Dendritic cell treated with granulocyte-macrophage colony-stimulating factor and Interleukin-4, amounts not matched to agents 40 ng/mL and 50 ng/mL, for 4 days (primary cell): ENCODE measurements around the gene ATF7IP.
"Not testable (repeated sequence)": the region's sequence is repeated elsewhere in the genome, so short reads cannot be mapped to it uniquely, and the experiment has no call there.

Experiments used
- H3K27ac Mint-ChIP-seq: one replicate; pipeline ENCODE4 v1.8.0; 2022; ENCODE audit warnings: mild to moderate bottlenecking, mixed read lengths
- H3K27me3 Mint-ChIP-seq: one replicate; pipeline ENCODE4 v1.8.0; 2022; ENCODE audit warnings: mild to moderate bottlenecking, mixed read lengths
- H3K36me3 Mint-ChIP-seq: one replicate; pipeline ENCODE4 v1.8.0; 2022; ENCODE audit warnings: low read depth, mixed read lengths
- H3K4me1 Mint-ChIP-seq: one replicate; pipeline ENCODE4 v1.8.0; 2022; ENCODE audit warnings: low read depth, mixed read lengths
- H3K4me3 Mint-ChIP-seq: one replicate; pipeline ENCODE4 v1.8.0; 2022; ENCODE audit warnings: mild to moderate bottlenecking, moderate library complexity, mixed read lengths
- H3K9me3 Mint-ChIP-seq: one replicate; pipeline ENCODE4 v1.8.0; 2022; ENCODE audit warnings: mixed read lengths
- intact Hi-C: fragments of 100-400 bp; cut with micrococcal nuclease; formaldehyde crosslinking; loops from one replicate; pipeline ENCODE4 v1.15.0; 2022

The ATF7IP gene, protein sequence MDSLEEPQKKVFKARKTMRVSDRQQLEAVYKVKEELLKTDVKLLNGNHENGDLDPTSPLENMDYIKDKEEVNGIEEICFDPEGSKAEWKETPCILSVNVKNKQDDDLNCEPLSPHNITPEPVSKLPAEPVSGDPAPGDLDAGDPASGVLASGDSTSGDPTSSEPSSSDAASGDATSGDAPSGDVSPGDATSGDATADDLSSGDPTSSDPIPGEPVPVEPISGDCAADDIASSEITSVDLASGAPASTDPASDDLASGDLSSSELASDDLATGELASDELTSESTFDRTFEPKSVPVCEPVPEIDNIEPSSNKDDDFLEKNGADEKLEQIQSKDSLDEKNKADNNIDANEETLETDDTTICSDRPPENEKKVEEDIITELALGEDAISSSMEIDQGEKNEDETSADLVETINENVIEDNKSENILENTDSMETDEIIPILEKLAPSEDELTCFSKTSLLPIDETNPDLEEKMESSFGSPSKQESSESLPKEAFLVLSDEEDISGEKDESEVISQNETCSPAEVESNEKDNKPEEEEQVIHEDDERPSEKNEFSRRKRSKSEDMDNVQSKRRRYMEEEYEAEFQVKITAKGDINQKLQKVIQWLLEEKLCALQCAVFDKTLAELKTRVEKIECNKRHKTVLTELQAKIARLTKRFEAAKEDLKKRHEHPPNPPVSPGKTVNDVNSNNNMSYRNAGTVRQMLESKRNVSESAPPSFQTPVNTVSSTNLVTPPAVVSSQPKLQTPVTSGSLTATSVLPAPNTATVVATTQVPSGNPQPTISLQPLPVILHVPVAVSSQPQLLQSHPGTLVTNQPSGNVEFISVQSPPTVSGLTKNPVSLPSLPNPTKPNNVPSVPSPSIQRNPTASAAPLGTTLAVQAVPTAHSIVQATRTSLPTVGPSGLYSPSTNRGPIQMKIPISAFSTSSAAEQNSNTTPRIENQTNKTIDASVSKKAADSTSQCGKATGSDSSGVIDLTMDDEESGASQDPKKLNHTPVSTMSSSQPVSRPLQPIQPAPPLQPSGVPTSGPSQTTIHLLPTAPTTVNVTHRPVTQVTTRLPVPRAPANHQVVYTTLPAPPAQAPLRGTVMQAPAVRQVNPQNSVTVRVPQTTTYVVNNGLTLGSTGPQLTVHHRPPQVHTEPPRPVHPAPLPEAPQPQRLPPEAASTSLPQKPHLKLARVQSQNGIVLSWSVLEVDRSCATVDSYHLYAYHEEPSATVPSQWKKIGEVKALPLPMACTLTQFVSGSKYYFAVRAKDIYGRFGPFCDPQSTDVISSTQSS

GRCh38 chr12:14365294-14366208, at the start of gene ATF7IP:
Gene ATF7IP, plus strand, starts transcription at chr12:14365682. Its CDS starts 58,234 bp downstream, at chr12:14423916.
- Mint-ChIP-seq H3K36me3 (peaks cover 25% of the 10 kb centered on the region), H3K27ac (peak within 1 kb of the TSS; percentile 84), H3K4me1 (peaks cover 6% of the 10 kb centered on the region), H3K4me3 (peak within 1 kb of the TSS; percentile 74), H3K27me3 (no peaks in the 10 kb centered on the region), H3K9me3 (no peaks in the 10 kb centered on the region)
- intact Hi-C loops, result loop anchor here (1.0 to 10.0 kb wide), 4 partner anchors 52 to 249 kb away; no protein-coding TSS in a partner anchor

- intact Hi-C loops, result no loop called here
- H3K27me3 Mint-ChIP-seq, result no peaks in the 10 kb centered on the region
- peaks cover 14% of the 10 kb centered on the region for H3K36me3 Mint-ChIP-seq
- peaks cover 15% of the 10 kb centered on the region for H3K9me3 Mint-ChIP-seq
- H3K4me1 Mint-ChIP-seq, result peaks cover 7% of the 10 kb centered on the region
- H3K27ac Mint-ChIP-seq, result no peak overlapping the region
- no peak overlapping the region for H3K4me3 Mint-ChIP-seq
Measured at GRCh38 chr12:14317362-14318146, 47.9 kb upstream of the ATF7IP start.

DNA sequence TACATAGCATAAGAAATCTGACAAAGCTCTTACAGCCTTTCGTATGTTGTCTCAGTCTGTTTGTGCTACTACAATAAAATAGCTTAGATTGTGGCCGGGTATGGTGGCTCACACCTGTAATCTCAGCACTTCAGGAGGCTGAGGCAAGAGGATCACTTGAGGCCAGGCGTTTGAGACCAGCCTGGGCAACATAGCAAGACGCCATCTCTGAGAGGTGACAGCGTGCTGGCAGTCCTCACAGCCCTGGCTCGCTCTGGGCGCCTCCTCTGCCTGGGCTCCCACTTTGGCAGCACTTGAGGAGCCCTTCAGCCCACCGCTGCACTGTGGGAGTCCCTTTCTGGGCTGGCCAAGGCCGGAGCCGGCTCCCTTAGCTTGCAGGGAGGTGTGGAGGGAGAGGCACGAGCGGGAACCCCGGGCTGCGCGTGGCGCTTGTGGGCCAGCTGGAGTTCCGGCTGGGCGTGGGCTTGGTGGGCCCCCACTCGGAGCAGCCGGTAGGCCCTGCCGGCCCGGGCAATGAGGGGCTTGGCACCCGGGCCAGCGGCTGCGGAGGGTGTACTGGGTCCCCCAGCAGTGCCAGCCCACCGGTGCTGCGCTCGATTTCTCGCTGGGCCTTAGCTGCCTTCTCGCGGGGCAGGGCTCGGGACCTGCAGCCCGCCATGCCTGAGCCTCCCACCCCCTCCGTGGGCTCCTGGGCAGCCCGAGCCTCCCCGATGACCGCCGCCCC, 45.6 kb upstream of the ATF7IP start:
- H3K4me3 Mint-ChIP-seq, H3K27me3 Mint-ChIP-seq, H3K4me1 Mint-ChIP-seq, H3K27ac Mint-ChIP-seq, H3K36me3 Mint-ChIP-seq, H3K9me3 Mint-ChIP-seq, intact Hi-C loops: not testable (repeated sequence)

GRCh38 chr12:14322403-14322802, 43.1 kb upstream of the ATF7IP start:
- Mint-ChIP-seq H3K4me3 (no peak overlapping the region), H3K36me3 (no peaks in the 10 kb centered on the region), H3K27me3 (no peaks in the 10 kb centered on the region), H3K27ac (no peak overlapping the region), H3K4me1 (peaks cover under 1% of the 10 kb centered on the region), H3K9me3 (no peaks in the 10 kb centered on the region)
- intact Hi-C loops, result no loop called here

DNA sequence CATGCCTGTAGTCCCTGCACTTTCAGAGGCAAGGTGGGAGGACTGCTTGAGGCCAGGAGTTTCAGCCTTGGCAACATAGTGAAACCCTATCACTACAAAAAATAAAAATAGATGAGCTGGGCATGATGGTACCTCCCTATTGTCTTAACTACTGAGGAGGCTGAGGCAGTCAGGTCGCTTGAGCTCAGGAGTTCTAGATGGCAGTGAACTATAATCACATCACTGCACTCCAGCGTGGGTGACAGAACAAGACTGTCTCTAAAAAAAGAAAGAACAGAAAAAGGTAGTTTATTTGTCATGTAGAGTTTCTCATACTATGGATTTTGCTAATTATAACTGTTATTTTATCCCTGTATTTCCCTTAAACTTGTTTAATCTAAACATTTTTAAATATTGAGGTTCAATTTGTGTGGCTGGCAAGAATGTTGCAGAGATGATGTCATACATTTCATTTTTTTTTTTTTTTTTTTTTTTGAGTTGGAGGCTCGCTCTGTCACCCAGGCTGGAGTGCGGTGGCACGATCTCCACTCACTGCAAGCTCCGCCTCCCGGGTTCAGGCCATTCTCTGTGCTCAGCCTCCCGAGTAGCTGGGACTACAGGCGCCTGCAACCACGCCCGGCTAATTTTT, 39.7 kb upstream of the ATF7IP start:
- no peak overlapping the region for H3K27ac Mint-ChIP-seq
- no peaks in the 10 kb centered on the region for H3K27me3 Mint-ChIP-seq
- H3K9me3 Mint-ChIP-seq, result peaks cover 3% of the 10 kb centered on the region
- peaks cover 11% of the 10 kb centered on the region for H3K4me1 Mint-ChIP-seq
- no peak overlapping the region for H3K4me3 Mint-ChIP-seq
- intact Hi-C loops, result no loop called here
- H3K36me3 Mint-ChIP-seq, result no peaks in the 10 kb centered on the region

DNA sequence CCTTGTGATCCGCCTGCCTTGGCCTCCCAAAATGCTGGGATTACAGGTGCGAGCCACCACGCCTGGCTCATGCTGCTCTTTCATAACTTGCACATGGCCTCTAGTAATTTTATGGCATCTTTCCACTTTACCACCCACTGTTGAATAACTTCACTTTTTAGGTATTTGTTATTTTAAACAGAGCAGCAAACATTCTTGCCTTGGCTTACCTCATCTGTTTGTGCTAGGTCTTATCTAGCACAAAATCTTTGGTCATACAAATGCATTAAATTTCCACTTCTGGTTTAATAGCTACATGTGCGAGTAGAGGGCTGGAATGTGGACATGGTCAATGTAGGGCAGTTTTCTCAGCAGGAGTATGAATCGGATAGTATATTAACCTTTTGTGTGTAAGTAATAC, 38.8 kb upstream of the ATF7IP start:
- H3K4me1 Mint-ChIP-seq, result peaks cover 11% of the 10 kb centered on the region
- peak overlapping the region; percentile 67 for H3K27ac Mint-ChIP-seq
- H3K36me3 Mint-ChIP-seq, result no peaks in the 10 kb centered on the region
- peaks cover 7% of the 10 kb centered on the region for H3K9me3 Mint-ChIP-seq
- no peaks in the 10 kb centered on the region for H3K27me3 Mint-ChIP-seq
- intact Hi-C loops, result no loop called here
- H3K4me3 Mint-ChIP-seq, result no peak overlapping the region

GRCh38 chr12:14327711-14328110, 37.8 kb upstream of the ATF7IP start:
- peaks cover 17% of the 10 kb centered on the region for H3K9me3 Mint-ChIP-seq
- no peaks in the 10 kb centered on the region for H3K27me3 Mint-ChIP-seq
- intact Hi-C loops, result no loop called here
- H3K4me3 Mint-ChIP-seq, result no peak overlapping the region
- H3K27ac Mint-ChIP-seq, result peak overlapping the region; percentile 67
- peaks cover 6% of the 10 kb centered on the region for H3K36me3 Mint-ChIP-seq
- H3K4me1 Mint-ChIP-seq, result peaks cover 11% of the 10 kb centered on the region

GRCh38 chr12:14332482-14332881, 33.0 kb upstream of the ATF7IP start:
- peaks cover 50% of the 10 kb centered on the region for H3K9me3 Mint-ChIP-seq

DNA sequence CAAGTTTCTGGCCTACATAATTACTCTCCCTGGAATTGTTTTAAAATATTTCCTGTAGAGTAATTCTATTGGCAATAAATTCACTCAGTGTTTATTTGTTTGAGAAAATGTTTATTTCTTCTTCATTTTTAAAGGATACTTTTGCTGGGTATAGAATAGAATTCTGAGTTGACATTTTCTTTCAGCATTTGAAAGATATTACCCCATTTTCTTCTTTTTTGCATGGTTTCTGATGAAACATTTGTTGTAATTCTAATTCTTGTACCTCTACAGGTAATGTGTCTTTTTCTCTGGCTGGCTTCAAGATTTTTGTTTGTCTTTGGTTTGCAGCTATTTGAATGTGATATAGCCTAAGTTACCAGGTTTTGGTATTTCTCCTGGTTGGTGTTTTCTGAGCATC, 25.1 kb upstream of the ATF7IP start:
- intact Hi-C loops, result no loop called here
- Mint-ChIP-seq H3K36me3 (peaks cover 8% of the 10 kb centered on the region), H3K27ac (no peak overlapping the region), H3K27me3 (no peaks in the 10 kb centered on the region), H3K9me3 (peaks cover 62% of the 10 kb centered on the region), H3K4me3 (no peak overlapping the region), H3K4me1 (no peaks in the 10 kb centered on the region)

More at GRCh38 chr12:14332482-14332881, 33.0 kb upstream of the ATF7IP start:
- H3K4me1 Mint-ChIP-seq, result peaks cover 10% of the 10 kb centered on the region
- no peak overlapping the region for H3K27ac Mint-ChIP-seq
- H3K4me3 Mint-ChIP-seq, result no peak overlapping the region
- intact Hi-C loops, result no loop called here
- H3K36me3 Mint-ChIP-seq, result peaks cover 14% of the 10 kb centered on the region
- no peaks in the 10 kb centered on the region for H3K27me3 Mint-ChIP-seq

DNA sequence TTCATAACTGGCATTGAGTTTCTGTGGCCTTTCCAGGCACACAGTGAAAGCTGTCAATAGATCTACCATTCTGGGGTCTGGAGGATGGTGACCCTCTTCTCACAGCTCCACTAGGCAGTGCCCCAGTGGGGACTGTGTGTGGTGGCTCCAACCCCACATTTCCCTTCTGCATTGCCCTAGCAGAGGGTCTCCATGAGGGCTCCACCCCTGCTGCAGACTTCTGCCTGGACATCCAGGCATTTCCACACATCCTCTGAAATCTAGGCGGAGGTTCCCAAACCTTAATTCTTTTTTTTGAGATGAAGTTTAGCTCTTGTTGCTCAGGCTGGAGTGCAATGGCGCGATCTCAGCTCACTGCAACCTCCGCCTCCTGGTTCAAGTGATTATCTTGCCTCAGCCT, 14.0 kb upstream of the ATF7IP start:
- H3K4me1 Mint-ChIP-seq, H3K27ac Mint-ChIP-seq, H3K27me3 Mint-ChIP-seq, intact Hi-C loops, H3K4me3 Mint-ChIP-seq: not testable (repeated sequence)
- Mint-ChIP-seq H3K36me3 (peaks cover 19% of the 10 kb centered on the region), H3K9me3 (peaks cover 58% of the 10 kb centered on the region)

- peaks cover 55% of the 10 kb centered on the region for H3K9me3 Mint-ChIP-seq
- intact Hi-C loops, result not testable (repeated sequence)
- H3K36me3 Mint-ChIP-seq, result peaks cover 19% of the 10 kb centered on the region
Measured at GRCh38 chr12:14352066-14352465, 13.4 kb upstream of the ATF7IP start.

More at GRCh38 chr12:14352066-14352465, 13.4 kb upstream of the ATF7IP start:
- H3K27me3 Mint-ChIP-seq, H3K4me1 Mint-ChIP-seq, H3K4me3 Mint-ChIP-seq, H3K27ac Mint-ChIP-seq: not testable (repeated sequence)
